Astrocyte (in vitro differentiated cells and primary cell): Measurements from ENCODE around the gene TUBG1. TPM values are rescaled to one million over a fixed set of nuclear protein-coding genes. Genes with fewer than 3 reads are reported as not detected.

Source experiments
- DNase-seq: peaks from one replicate; pipeline ENCODE4 v3.0.0-alpha.2; 2010; ENCODE audit warnings: low read depth
- FAIRE-seq: peaks from 2 replicates; lab custom pipeline; 2011; peaks lifted over from hg19 to GRCh38; lab: Jason Lieb, UNC
- H2AFZ ChIP-seq: 2 replicates; pipeline ENCODE4 v1.6.0; 2012; ENCODE audit warnings: low read depth, low read length, inconsistent platforms
- H3K27ac ChIP-seq: 2 replicates; pipeline ENCODE4 v1.5.1; 2011; ENCODE audit warnings: low read depth, low read length, inconsistent platforms
- H3K27me3 ChIP-seq: 2 replicates; pipeline ENCODE4 v1.6.0; 2011; ENCODE audit warnings: low read length, inconsistent platforms; ENCODE audit not compliant: insufficient read depth
- H3K36me3 ChIP-seq: 2 replicates; pipeline ENCODE4 v1.5.1; 2011; ENCODE audit warnings: low read length, inconsistent platforms; ENCODE audit not compliant: insufficient read depth
- H3K4me1 ChIP-seq: 2 replicates; pipeline ENCODE4 v1.5.1; 2011; ENCODE audit warnings: low read length, inconsistent platforms; ENCODE audit not compliant: insufficient read depth
- H3K4me2 ChIP-seq: 2 replicates; pipeline ENCODE4 v1.6.0; 2012; ENCODE audit warnings: low read length, inconsistent platforms
- H3K4me3 ChIP-seq: 2 replicates; pipeline ENCODE4 v1.5.1; 2011; ENCODE audit warnings: low read depth, mild to moderate bottlenecking, low read length, inconsistent platforms; ENCODE audit not compliant: insufficient read depth
- H3K79me2 ChIP-seq: 2 replicates; pipeline ENCODE4 v1.6.0; 2012; ENCODE audit warnings: mild to moderate bottlenecking, low read length, inconsistent platforms; ENCODE audit not compliant: insufficient read depth
- H3K9ac ChIP-seq: 2 replicates; pipeline ENCODE4 v1.6.0; 2012; ENCODE audit warnings: mild to moderate bottlenecking, low read length, inconsistent platforms
- H3K9me3 ChIP-seq: 2 replicates; pipeline ENCODE4 v1.5.1; 2012; ENCODE audit warnings: low read depth, mild to moderate bottlenecking, low read length, inconsistent platforms; ENCODE audit not compliant: insufficient read depth
- H4K20me1 ChIP-seq: 2 replicates; pipeline ENCODE4 v1.6.0; 2012; ENCODE audit warnings: low read length, inconsistent platforms; ENCODE audit not compliant: insufficient read depth
- H3K27ac Mint-ChIP-seq: one replicate; pipeline ENCODE4 v1.8.0; 2021; ENCODE audit warnings: mild to moderate bottlenecking, mixed read lengths; ENCODE audit not compliant: unreplicated experiment
- H3K27me3 Mint-ChIP-seq: one replicate; pipeline ENCODE4 v1.8.0; 2021; ENCODE audit warnings: low read depth, mixed read lengths; ENCODE audit not compliant: unreplicated experiment
- H3K36me3 Mint-ChIP-seq: one replicate; pipeline ENCODE4 v1.8.0; 2021; ENCODE audit warnings: low read depth, mixed read lengths; ENCODE audit not compliant: unreplicated experiment
- H3K4me1 Mint-ChIP-seq: one replicate; pipeline ENCODE4 v1.8.0; 2021; ENCODE audit warnings: low read depth, mixed read lengths; ENCODE audit not compliant: unreplicated experiment
- H3K4me3 Mint-ChIP-seq: one replicate; pipeline ENCODE4 v1.8.0; 2021; ENCODE audit warnings: mild to moderate bottlenecking, moderate library complexity, mixed read lengths; ENCODE audit not compliant: unreplicated experiment
- H3K9me3 Mint-ChIP-seq: one replicate; pipeline ENCODE4 v1.8.0; 2021; ENCODE audit warnings: mild to moderate bottlenecking, mixed read lengths; ENCODE audit not compliant: unreplicated experiment
- CTCF ChIP-seq: IDR thresholded peaks from 2 replicates; pipeline ENCODE4 v1.5.1; 2011; ENCODE audit warnings: low read depth, mild to moderate bottlenecking, inconsistent platforms, low read length, moderate library complexity; ENCODE audit not compliant: insufficient read depth
- EZH2 ChIP-seq: IDR thresholded peaks from 2 replicates; pipeline ENCODE4 v1.6.1; 2012; ENCODE audit warnings: mild to moderate bottlenecking, low read length, inconsistent platforms; ENCODE audit not compliant: insufficient read depth
- total RNA-seq: library from RNA; stranded (reverse); gene quantifications from 2 replicates; pipeline ENCODE4 v1.2.1, GENCODE V29; 2021

TUBG1 gene
- total RNA-seq, 1 donor from 2014 or later = 47.2 TPM

DNA sequence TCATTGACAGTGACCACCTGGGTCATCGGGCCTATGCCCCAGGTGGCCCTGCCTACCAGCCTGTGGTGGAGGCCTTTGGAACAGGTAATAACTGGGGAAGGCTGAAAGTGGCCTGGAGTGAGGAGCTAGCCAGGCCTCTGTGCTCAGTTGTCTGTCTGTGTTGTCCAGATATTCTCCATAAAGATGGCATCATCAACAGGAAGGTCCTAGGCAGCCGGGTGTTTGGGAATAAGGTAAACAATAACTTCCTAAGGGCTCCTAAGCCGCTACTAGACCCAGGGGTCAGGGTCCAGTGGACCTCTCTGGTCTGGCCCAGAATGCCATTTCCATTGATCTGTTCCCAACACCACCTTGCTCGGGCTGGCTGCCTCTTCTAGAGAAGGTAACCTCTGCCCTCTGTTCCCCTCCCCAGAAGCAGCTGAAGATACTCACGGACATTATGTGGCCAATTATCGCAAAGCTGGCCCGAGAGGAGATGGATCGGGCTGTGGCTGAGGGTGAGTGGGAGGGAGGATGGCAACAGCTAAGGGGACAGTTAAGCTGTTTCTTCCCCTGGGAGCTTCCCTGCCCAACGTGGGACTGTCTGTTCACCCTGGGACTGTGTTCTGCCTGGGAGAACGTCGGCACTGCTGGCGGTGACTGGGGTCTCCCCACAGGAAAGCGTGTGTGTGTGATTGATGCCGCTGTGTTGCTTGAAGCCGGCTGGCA, 44.5 kb upstream of the TUBG1 start:
- Histone ChIP-seq H3K4me3 (no peak overlapping the region), H3K4me1 (peaks cover 37% of the 10 kb centered on the region), H3K79me2 (peaks cover 64% of the 10 kb centered on the region), H3K4me2 (no peak overlapping the region), H3K9me3 (no peaks in the 10 kb centered on the region), H3K27me3 (no peaks in the 10 kb centered on the region), H3K27ac (no peak overlapping the region), H3K36me3 (peaks cover 25% of the 10 kb centered on the region), H2AFZ (no peak overlapping the region), H4K20me1 (peaks cover 13% of the 10 kb centered on the region), H3K9ac (no peak overlapping the region)
- H3K27ac Mint-ChIP-seq = no peak overlapping the region
- DNase-seq = no peak
- no peaks in the 10 kb centered on the region for H3K27me3 Mint-ChIP-seq
- no peak for FAIRE-seq
- TF ChIP-seq CTCF = no peak
- TF ChIP-seq EZH2 = no peak
- H3K36me3 Mint-ChIP-seq = peaks cover 15% of the 10 kb centered on the region
- H3K4me3 Mint-ChIP-seq = no peak overlapping the region
- H3K9me3 Mint-ChIP-seq = no peaks in the 10 kb centered on the region
- H3K4me1 Mint-ChIP-seq = peaks cover 25% of the 10 kb centered on the region

DNA sequence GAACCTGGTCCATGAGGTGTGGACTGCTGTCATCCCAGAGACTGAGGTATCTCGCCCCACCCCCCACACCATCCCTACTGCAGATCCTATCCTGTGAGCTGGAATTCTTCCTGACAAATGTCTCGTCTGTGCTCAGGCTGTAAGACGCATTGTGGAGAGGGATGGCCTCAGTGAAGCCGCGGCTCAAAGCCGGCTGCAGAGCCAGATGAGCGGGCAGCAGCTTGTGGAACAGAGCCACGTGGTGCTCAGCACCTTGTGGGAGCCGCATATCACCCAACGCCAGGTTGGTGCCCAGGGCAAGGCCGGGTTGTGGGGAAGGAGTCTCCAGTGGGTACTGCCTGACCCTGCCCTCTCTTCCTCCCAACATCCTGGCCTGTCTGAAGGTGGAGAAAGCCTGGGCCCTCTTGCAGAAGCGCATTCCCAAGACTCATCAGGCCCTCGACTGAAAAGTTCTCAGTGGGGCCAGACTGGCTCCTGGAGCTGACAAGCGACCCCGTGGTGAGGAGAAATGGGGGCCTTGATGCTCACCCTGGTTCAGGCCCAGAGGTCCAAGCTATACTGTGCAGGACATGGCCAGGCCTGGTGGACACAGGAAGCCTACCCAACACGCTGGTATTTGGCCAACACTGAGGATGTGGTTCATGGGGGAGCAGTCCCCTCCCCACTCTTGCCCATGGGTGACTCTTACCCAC, 43.8 kb upstream of the TUBG1 start:
- DNase-seq (no peak), FAIRE-seq (no peak)
- Histone ChIP-seq H3K27me3 (no peaks in the 10 kb centered on the region), H4K20me1 (peaks cover 17% of the 10 kb centered on the region), H2AFZ (no peak overlapping the region), H3K9ac (no peak overlapping the region), H3K27ac (no peak overlapping the region), H3K4me1 (peaks cover 37% of the 10 kb centered on the region), H3K9me3 (no peaks in the 10 kb centered on the region), H3K4me3 (no peak overlapping the region), H3K4me2 (no peak overlapping the region), H3K79me2 (peaks cover 68% of the 10 kb centered on the region), H3K36me3 (peaks cover 31% of the 10 kb centered on the region)
- no peak for TF ChIP-seq EZH2
- Mint-ChIP-seq H3K36me3 (peaks cover 19% of the 10 kb centered on the region), H3K27ac (no peak overlapping the region), H3K9me3 (no peaks in the 10 kb centered on the region), H3K4me3 (peak overlapping the region; percentile 77), H3K27me3 (no peaks in the 10 kb centered on the region), H3K4me1 (peaks cover 23% of the 10 kb centered on the region)

GRCh38 chr17:42566215-42566882, 43.1 kb upstream of the TUBG1 start:
- H3K9me3 Mint-ChIP-seq = no peaks in the 10 kb centered on the region
- Histone ChIP-seq H3K9me3 (no peaks in the 10 kb centered on the region), H3K36me3 (peaks cover 31% of the 10 kb centered on the region), H3K4me2 (peak overlapping the region; percentile 89), H3K27ac (peak overlapping the region; percentile 63), H3K79me2 (peaks cover 70% of the 10 kb centered on the region), H3K4me1 (peaks cover 37% of the 10 kb centered on the region), H2AFZ (peak overlapping the region; percentile 72), H3K4me3 (peak overlapping the region; percentile 77), H3K27me3 (no peaks in the 10 kb centered on the region), H4K20me1 (peaks cover 17% of the 10 kb centered on the region), H3K9ac (peak overlapping the region; percentile 84)
- no peak overlapping the region for H3K27ac Mint-ChIP-seq
- no peaks in the 10 kb centered on the region for H3K27me3 Mint-ChIP-seq
- H3K36me3 Mint-ChIP-seq = peaks cover 23% of the 10 kb centered on the region
- no peak for FAIRE-seq
- peaks cover 22% of the 10 kb centered on the region for H3K4me1 Mint-ChIP-seq
- no peak for DNase-seq
- no peak for TF ChIP-seq EZH2
- TF ChIP-seq CTCF = no peak
- H3K4me3 Mint-ChIP-seq = peak overlapping the region; percentile 96
